Measurements from ENCODE around the gene RAB35. TPM values are rescaled to one million over a fixed set of nuclear protein-coding genes. Genes with fewer than 3 reads are reported as not detected.

RAB35 gene
- total and polyA plus RNA-seq, 7 donors = 18.9 to 38.7 (median 32.9) TPM

DNA sequence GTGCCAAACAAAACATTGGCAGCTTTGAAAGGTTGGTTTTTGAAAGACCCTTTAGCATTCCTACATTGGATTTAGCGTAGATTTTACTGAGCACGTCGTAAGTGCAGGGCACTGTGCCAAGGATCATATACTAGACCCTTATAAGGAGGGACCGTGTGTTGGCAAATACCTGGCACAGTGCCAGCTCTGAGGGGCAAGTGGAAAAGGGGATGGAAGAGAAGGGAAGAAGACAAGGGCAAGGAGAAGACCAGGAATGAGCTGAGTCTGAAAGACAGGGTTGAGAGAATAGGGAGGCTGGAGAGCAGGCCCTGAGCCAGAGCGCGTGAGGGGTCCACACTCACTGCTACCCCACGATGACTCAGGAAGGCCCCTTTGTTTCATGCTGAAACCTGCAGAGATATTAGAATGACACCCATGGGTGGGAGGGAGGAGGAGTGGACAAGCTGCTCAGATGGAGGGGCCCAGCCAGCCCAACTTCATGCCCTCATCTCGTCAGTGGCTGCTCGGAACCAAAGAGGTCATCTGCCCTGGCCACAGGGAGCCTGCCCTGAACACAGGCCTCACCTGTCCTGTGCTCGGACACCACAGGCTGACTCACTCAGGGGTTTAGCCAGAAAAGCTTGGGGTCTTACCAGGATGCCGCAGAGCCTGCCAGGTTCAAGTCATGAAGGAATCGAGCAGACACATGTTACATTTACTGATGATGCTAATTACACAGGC is 25.0 kb downstream of the RAB35 start:
- peak in 1 of 2 donors; percentile 51 for DNase-seq
- Histone ChIP-seq H3K27ac (no peak overlapping the region), H3K9me3 (no peaks in the 10 kb centered on the region), H3K27me3 (ENCODE audit: insufficient read depth in 3 of 3, low read length in 2 of 3) (no peaks in the 10 kb centered on the region), H3K36me3 (ENCODE audit: insufficient read depth in 1 of 2, low read depth in 1 of 2) (peaks cover 0 to 21% of the 10 kb centered on the region in 2 donors), H3K4me1 (peaks cover 23% of the 10 kb centered on the region), H3K4me3 (no peak overlapping the region)
- intact Hi-C loops (cut with DNase I) = no loop called here
- ATAC-seq = no peak
- TF ChIP-seq, protein P1, sequence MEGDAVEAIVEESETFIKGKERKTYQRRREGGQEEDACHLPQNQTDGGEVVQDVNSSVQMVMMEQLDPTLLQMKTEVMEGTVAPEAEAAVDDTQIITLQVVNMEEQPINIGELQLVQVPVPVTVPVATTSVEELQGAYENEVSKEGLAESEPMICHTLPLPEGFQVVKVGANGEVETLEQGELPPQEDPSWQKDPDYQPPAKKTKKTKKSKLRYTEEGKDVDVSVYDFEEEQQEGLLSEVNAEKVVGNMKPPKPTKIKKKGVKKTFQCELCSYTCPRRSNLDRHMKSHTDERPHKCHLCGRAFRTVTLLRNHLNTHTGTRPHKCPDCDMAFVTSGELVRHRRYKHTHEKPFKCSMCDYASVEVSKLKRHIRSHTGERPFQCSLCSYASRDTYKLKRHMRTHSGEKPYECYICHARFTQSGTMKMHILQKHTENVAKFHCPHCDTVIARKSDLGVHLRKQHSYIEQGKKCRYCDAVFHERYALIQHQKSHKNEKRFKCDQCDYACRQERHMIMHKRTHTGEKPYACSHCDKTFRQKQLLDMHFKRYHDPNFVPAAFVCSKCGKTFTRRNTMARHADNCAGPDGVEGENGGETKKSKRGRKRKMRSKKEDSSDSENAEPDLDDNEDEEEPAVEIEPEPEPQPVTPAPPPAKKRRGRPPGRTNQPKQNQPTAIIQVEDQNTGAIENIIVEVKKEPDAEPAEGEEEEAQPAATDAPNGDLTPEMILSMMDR (IDR thresholded peaks at IDR 0.05) = no peak
- WGBS, 3 donors = 71 to 75% (median 72%) methylated on average over 12 of the region's 12 CpGs

DNA sequence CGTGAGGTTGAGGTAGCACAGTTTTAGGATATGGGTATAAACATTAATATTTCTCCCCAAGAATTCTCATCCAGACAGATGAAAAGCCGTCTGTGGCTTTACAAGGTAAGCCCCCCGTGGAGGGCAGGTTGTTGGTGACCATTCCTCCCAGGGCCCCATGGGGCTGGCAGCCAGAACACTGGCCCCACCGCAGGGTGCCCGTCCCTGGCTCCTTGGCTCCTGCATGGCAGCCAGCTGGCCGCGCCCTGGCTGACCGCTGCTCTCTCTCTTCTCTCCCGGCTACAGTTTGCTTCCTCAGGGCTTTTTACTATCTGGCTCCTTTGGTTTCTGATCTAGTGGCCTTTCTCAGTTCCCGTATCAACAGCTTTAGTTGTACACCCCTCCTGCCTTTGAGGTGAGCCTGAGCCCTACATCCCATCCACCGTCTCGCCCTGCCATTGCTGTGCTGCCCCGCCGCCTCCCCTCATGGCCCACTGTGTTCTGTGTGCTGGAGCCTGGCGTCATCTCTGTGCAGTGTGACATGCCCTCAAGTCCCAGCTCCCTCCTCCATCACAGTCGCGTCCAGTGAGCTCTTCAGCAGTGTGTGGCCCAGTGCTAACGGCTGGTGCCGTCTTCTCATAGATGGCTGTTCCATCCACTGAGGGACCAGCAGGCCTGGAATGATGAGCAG is 25.8 kb downstream of the RAB35 start:
- Histone ChIP-seq H3K36me3 (ENCODE audit: insufficient read depth in 1 of 2, low read depth in 1 of 2) (peaks cover 0 to 13% of the 10 kb centered on the region in 2 donors), H3K27me3 (ENCODE audit: insufficient read depth in 3 of 3, low read length in 2 of 3) (no peaks in the 10 kb centered on the region), H3K27ac (peak overlapping the region; percentile 27), H3K9me3 (no peaks in the 10 kb centered on the region), H3K4me1 (peaks cover 28% of the 10 kb centered on the region), H3K4me3 (no peak overlapping the region)
- 41 to 52% (median 43%) methylated on average over 19 of the region's 19 CpGs for WGBS, 3 donors
- intact Hi-C loops (cut with DNase I) = no loop called here
- TF ChIP-seq, protein P1 (IDR thresholded peaks at IDR 0.05) = no peak
- DNase-seq (peak in 1 of 2 donors; percentile 33), ATAC-seq (no peak)

DNA sequence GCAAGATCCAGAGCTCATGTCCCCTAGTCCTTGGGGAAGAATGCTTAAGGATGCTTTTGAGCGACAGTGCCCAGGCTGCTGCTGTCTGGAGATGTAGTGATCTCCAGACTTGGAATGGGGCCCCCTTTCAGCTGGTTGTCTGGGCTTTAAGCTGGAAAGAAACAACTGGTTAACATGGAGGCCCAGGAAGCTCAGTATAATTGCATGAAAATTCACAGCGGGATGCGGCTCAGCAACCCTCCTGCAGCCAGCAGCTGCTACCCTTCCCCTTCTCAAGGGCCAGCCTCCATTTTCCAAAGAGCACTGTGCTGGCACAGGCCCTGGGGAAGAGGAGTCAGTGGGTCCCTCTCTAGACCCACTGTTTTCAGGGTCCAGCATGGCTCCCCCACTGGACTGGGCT is 26.3 kb downstream of the RAB35 start:
- DNase-seq = peak in 1 of 2 donors; percentile 3
- TF ChIP-seq, protein P1 (IDR thresholded peaks at IDR 0.05) = no peak
- 27 to 40% (median 28%) methylated on average over 3 of the region's 3 CpGs for WGBS, 3 donors
- Histone ChIP-seq H3K27me3 (ENCODE audit: insufficient read depth in 3 of 3, low read length in 2 of 3) (no peaks in the 10 kb centered on the region), H3K27ac (peak overlapping the region; percentile 27), H3K36me3 (ENCODE audit: insufficient read depth in 1 of 2, low read depth in 1 of 2) (peaks cover 0 to 13% of the 10 kb centered on the region in 2 donors), H3K9me3 (no peaks in the 10 kb centered on the region), H3K4me3 (no peak overlapping the region), H3K4me1 (peaks cover 28% of the 10 kb centered on the region)
- intact Hi-C loops (cut with DNase I) = no loop called here
- ATAC-seq = no peak

DNA sequence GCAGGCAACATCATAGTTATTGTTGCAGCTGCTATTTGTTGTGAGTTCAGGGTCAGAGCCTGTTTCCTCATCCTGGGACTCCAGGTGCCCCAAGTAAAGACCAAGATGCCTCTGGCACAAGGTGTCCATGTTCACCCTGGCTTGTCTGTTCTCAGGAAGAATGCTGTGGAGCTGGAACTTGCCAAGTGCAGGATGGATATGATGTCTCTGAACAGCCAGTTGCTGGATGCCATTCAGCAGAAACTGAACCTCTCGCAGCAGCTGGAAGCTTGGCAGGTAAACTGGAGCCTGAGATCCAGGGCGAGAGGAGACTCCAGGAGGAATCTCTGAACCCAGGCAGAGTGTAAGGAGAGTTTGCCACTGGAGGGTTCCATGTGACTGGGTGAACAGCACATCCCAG is 26.8 kb downstream of the RAB35 start:
- DNase-seq = peak in 1 of 2 donors; percentile 17
- peak overlapping the region; percentile 27 for H3K27ac ChIP-seq
- peaks cover 0 to 9% of the 10 kb centered on the region in 2 donors for H3K36me3 ChIP-seq (ENCODE audit: insufficient read depth in 1 of 2, low read depth in 1 of 2)
- peaks cover 28% of the 10 kb centered on the region for H3K4me1 ChIP-seq
- H3K27me3 ChIP-seq (ENCODE audit: insufficient read depth in 3 of 3, low read length in 2 of 3) = no peaks in the 10 kb centered on the region
- TF ChIP-seq, protein P1 (IDR thresholded peaks at IDR 0.05) = no peak
- H3K4me3 ChIP-seq = no peak overlapping the region
- H3K9me3 ChIP-seq = no peaks in the 10 kb centered on the region
- 23 to 40% (median 26%) methylated on average over 2 of the region's 2 CpGs for WGBS, 3 donors
- no peak for ATAC-seq
- intact Hi-C loops (cut with DNase I) = loop anchor here in 1 of 2 donors (10.0 kb wide), 1 partner anchor 285 kb away; no protein-coding TSS in a partner anchor
